GM12878 (cell line): Measurements from ENCODE around the gene ABCB8. TPM values are rescaled to one million over a fixed set of nuclear protein-coding genes. Genes with fewer than 3 reads are reported as not detected.
A peak's percentile ranks its signal among the peaks of the same experiment; 100 is the strongest.

ENCODE experiments used
- BCLAF1 ChIP-seq: fragments of 450-650 bp; IDR thresholded peaks from 2 replicates; pipeline ENCODE4 v1.6.1; 2017; ENCODE audit warnings: antibody characterized with exemption, mild to moderate bottlenecking, moderate library complexity
- FOXM1 ChIP-seq: IDR thresholded peaks from 2 replicates; pipeline ENCODE4 v1.6.1; 2012; ENCODE audit warnings: low read depth, mild to moderate bottlenecking, inconsistent platforms, low read length, moderate library complexity
- HDAC2 ChIP-seq: fragments of 200-600 bp; sonication (generic); IDR thresholded peaks from 2 replicates; pipeline ENCODE4 v1.6.1; 2017
- IKZF1 ChIP-seq: fragments of 450-650 bp; conservative IDR thresholded peaks from 2 replicates; pipeline ENCODE4 v1.6.1; 2017; ENCODE audit warnings: antibody characterized with exemption, mild to moderate bottlenecking
- JUNB ChIP-seq: IDR thresholded peaks from 2 replicates; pipeline ENCODE4 v1.6.1; 2016; ENCODE audit warnings: antibody characterized with exemption, mild to moderate bottlenecking
- LARP7 ChIP-seq: fragments of 450-650 bp; IDR thresholded peaks from 2 replicates; pipeline ENCODE4 v1.6.1; 2017; ENCODE audit warnings: mild to moderate bottlenecking
- MAX ChIP-seq: IDR thresholded peaks from 2 replicates; pipeline ENCODE4 v1.6.1; 2012; ENCODE audit warnings: low read depth, low read length, improper control_type of control experiment
- MYB ChIP-seq: fragments of 150-350 bp; IDR thresholded peaks from 2 replicates; pipeline ENCODE4 v1.6.1; 2014; ENCODE audit warnings: mild to moderate bottlenecking, low read depth, low read length, borderline replicate concordance
- NBN ChIP-seq: fragments of 450-650 bp; IDR thresholded peaks from 2 replicates; pipeline ENCODE4 v1.6.1; 2016
- PAX8 ChIP-seq: fragments of 450-650 bp; IDR thresholded peaks from 2 replicates; pipeline ENCODE4 v1.6.1; 2017; ENCODE audit warnings: mild to moderate bottlenecking, moderate library complexity
- POLR2AphosphoS2 ChIP-seq: IDR thresholded peaks from 2 replicates; pipeline ENCODE4 v1.6.1; 2011; ENCODE audit warnings: low read depth, mild to moderate bottlenecking, low read length, improper control_type of control experiment, moderate library complexity
- POLR2AphosphoS5 ChIP-seq: IDR thresholded peaks from 2 replicates; pipeline ENCODE4 v1.6.1; 2011; ENCODE audit warnings: mild to moderate bottlenecking, low read length, inconsistent platforms
- SMARCA5 ChIP-seq: fragments of 450-650 bp; IDR thresholded peaks from 2 replicates; pipeline ENCODE4 v1.6.1; 2017; ENCODE audit warnings: mild to moderate bottlenecking
- SMC3 ChIP-seq: IDR thresholded peaks from 2 replicates; pipeline ENCODE4 v1.6.1; 2011; ENCODE audit warnings: low read length, improper control_type of control experiment, borderline replicate concordance
- SREBF1 ChIP-seq: IDR thresholded peaks from 2 replicates; pipeline ENCODE4 v1.6.1; 2012; ENCODE audit warnings: mild to moderate bottlenecking, low read length
- STAT3 ChIP-seq: IDR thresholded peaks from 2 replicates; pipeline ENCODE4 v1.6.1; 2011; ENCODE audit warnings: low read depth, low read length, improper control_type of control experiment
- TARDBP ChIP-seq: IDR thresholded peaks from 2 replicates; pipeline ENCODE4 v1.6.1; 2016; ENCODE audit warnings: borderline replicate concordance
- TCF12 ChIP-seq: IDR thresholded peaks from 2 replicates; pipeline ENCODE4 v1.6.1; 2011; ENCODE audit warnings: low read depth, mild to moderate bottlenecking, low read length
- polyA plus RNA-seq, 11 experiments: library from polyadenylated mRNA; depleted of rRNA in 4 of 11; unstranded in 6 of 11; stranded (reverse) in 5 of 11; fragments of >200 nt; fragmentation: Nextera tagmentation in 4 of 11; fragmentation: Illumina TruSeq in 1 of 11; extraction: Ambion mirVana in 4 of 11; extraction: Trizol in 1 of 11; gene quantifications; 1 replicate in 1 of 11; 2 replicates in 10 of 11; pipeline versions ENCODE4 v1.2.1 to v1.2.3, GENCODE V29; 2011 to 2016; ENCODE audit warnings: inconsistent platforms in 2 of 11, missing spikeins in 2 of 11, low read depth in 1 of 11
- total RNA-seq, 4 experiments: library from RNA; depleted of rRNA in 3 of 4; stranded (reverse); fragments of >200 nt in 3 of 4; fragmentation: Illumina TruSeq in 1 of 4; extraction: Trizol in 1 of 4; gene quantifications; 2 replicates each; pipeline versions ENCODE4 v1.2.1 to v1.2.3, GENCODE V29; 2013 to 2021
- TF ChIP-seq, protein P1 (sequence below), 3 experiments: IDR thresholded peaks in 2 of 3; conservative IDR thresholded peaks in 1 of 3; 2 replicates each; pipeline ENCODE4 v1.5.1; 2011; ENCODE audit warnings: low read depth in 3 of 3, low read length in 3 of 3, mild to moderate bottlenecking in 3 of 3, control low read depth in 2 of 3, moderate library complexity in 2 of 3, inconsistent platforms in 1 of 3, mixed read lengths in 1 of 3; ENCODE audit not compliant: control insufficient read depth in 2 of 3, insufficient read depth in 1 of 3; ENCODE audit errors: extremely low read depth in 1 of 3
- TF ChIP-seq, protein P2 (sequence below): IDR thresholded peaks from 2 replicates; pipeline ENCODE4 v1.6.1; 2012; ENCODE audit warnings: low read depth, low read length, improper control_type of control experiment
- TF ChIP-seq, protein P3 (sequence below): fragments of 450-650 bp; IDR thresholded peaks from 2 replicates; pipeline ENCODE4 v1.6.1; 2014; ENCODE audit warnings: mild to moderate bottlenecking
- TF ChIP-seq, protein P4 (sequence below): IDR thresholded peaks from 2 replicates; pipeline ENCODE4 v1.6.1; 2011; ENCODE audit warnings: mild to moderate bottlenecking, low read depth, low read length, moderate library complexity; ENCODE audit not compliant: insufficient replicate concordance

Gene ABCB8
- total and polyA plus RNA-seq, 10 of the 15 experiments (the other 5 are each of a cell fraction or from before 2014, with no cell fraction given): 0.77 to 34.8 (median 18.9) TPM

DNA sequence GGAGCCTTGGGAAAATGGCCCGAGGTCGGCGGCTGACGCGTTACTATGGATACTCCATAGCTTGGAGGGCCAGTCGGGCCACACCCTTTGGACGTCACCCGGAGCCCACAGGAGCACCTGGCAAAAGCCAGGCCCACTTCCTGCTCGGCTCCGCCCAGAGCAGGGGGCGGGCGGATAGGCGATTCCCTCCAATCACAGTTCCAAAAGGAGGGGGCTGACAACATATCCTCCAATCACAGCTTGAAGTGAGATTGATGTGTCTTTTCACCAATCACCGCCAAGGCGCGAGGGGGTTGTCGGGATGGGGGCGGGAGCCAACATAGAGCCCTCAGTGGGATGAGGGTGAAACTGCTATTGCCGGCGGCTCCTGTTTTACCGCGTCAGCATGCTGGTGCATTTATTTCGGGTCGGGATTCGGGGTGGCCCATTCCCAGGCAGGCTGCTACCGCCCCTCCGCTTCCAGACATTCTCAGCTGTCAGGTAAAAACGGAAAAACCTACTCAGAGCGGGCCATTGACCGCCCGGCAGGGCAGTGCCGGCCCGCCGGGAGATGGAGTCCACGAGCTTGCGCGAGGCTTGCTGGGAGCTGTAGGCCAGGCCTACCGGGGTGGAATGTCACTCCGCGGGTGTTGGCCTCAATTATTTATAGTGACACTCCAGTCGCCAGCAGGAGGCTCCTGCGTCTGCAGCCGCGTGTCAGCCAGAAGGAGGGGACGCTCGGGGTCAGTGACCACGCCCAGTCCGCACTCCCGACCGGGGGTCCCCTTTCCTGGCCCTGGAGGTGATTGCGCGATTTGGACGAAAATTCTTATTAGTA is at the start of gene ABCB8 (continued):
- TF ChIP-seq SREBF1 (peak; percentile 59; the same call in 1 of the 2 replicates), FOXM1 (peak; percentile 26; the same call in 1 of the 2 replicates), POLR2AphosphoS2 (0 out of 2 replicates have a peak, but pooled peaks have one; percentile 24), POLR2AphosphoS5 (peak; percentile 50; the same call in 1 of the 2 replicates), MYB (no peak), PAX8 (no peak), LARP7 (peak; percentile 86), MAX (peak; percentile 30; the same call in 1 of the 2 replicates), IKZF1 (peak; percentile 94), NBN (peak; percentile 67; the same call in 1 of the 2 replicates), SMC3 (peak; percentile 49; the same call in 1 of the 2 replicates), TARDBP (peak; percentile 81; the same call in 1 of the 2 replicates), JUNB (no peak), HDAC2 (0 out of 2 replicates have a peak, but pooled peaks have one; percentile 52), TCF12 (peak; percentile 82; the same call in 1 of the 2 replicates), STAT3 (no peak), BCLAF1 (no peak), SMARCA5 (0 out of 2 replicates have a peak, but pooled peaks have one; percentile 60)
- TF ChIP-seq, protein P1, sequence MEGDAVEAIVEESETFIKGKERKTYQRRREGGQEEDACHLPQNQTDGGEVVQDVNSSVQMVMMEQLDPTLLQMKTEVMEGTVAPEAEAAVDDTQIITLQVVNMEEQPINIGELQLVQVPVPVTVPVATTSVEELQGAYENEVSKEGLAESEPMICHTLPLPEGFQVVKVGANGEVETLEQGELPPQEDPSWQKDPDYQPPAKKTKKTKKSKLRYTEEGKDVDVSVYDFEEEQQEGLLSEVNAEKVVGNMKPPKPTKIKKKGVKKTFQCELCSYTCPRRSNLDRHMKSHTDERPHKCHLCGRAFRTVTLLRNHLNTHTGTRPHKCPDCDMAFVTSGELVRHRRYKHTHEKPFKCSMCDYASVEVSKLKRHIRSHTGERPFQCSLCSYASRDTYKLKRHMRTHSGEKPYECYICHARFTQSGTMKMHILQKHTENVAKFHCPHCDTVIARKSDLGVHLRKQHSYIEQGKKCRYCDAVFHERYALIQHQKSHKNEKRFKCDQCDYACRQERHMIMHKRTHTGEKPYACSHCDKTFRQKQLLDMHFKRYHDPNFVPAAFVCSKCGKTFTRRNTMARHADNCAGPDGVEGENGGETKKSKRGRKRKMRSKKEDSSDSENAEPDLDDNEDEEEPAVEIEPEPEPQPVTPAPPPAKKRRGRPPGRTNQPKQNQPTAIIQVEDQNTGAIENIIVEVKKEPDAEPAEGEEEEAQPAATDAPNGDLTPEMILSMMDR (IDR thresholded peaks at IDR 0.05 in 2 of 3, conservative IDR thresholded peaks at IDR 0.05 in 1 of 3; ENCODE audit: control insufficient read depth in 2 of 3, extremely low read depth in 1 of 3, insufficient read depth in 1 of 3, low read depth in 3 of 3, low read length in 3 of 3): peak; percentile 22 to 57 (median 53); a peak in 4 of 6 replicates
- TF ChIP-seq, protein P2, sequence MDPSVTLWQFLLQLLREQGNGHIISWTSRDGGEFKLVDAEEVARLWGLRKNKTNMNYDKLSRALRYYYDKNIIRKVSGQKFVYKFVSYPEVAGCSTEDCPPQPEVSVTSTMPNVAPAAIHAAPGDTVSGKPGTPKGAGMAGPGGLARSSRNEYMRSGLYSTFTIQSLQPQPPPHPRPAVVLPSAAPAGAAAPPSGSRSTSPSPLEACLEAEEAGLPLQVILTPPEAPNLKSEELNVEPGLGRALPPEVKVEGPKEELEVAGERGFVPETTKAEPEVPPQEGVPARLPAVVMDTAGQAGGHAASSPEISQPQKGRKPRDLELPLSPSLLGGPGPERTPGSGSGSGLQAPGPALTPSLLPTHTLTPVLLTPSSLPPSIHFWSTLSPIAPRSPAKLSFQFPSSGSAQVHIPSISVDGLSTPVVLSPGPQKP: peak; percentile 16; the same call in 1 of the 2 replicates
- TF ChIP-seq, protein P3, sequence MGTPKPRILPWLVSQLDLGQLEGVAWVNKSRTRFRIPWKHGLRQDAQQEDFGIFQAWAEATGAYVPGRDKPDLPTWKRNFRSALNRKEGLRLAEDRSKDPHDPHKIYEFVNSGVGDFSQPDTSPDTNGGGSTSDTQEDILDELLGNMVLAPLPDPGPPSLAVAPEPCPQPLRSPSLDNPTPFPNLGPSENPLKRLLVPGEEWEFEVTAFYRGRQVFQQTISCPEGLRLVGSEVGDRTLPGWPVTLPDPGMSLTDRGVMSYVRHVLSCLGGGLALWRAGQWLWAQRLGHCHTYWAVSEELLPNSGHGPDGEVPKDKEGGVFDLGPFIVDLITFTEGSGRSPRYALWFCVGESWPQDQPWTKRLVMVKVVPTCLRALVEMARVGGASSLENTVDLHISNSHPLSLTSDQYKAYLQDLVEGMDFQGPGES: peak; percentile 95
- TF ChIP-seq, protein P4, sequence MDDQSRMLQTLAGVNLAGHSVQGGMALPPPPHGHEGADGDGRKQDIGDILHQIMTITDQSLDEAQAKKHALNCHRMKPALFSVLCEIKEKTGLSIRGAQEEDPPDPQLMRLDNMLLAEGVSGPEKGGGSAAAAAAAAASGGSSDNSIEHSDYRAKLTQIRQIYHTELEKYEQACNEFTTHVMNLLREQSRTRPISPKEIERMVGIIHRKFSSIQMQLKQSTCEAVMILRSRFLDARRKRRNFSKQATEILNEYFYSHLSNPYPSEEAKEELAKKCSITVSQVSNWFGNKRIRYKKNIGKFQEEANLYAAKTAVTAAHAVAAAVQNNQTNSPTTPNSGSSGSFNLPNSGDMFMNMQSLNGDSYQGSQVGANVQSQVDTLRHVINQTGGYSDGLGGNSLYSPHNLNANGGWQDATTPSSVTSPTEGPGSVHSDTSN: peak; percentile 97
